ENCODE data around the gene CRYZL1. TPM values are rescaled to one million over a fixed set of nuclear protein-coding genes. Genes with fewer than 3 reads are reported as not detected.

The CRYZL1 gene
- total RNA-seq (10 to 100 TPM; 40.6 to 73.2 TPM), polyA plus RNA-seq (ENCODE audit: insufficient read depth, low read depth, low replicate concordance) (75.7 TPM)
- long read RNA-seq, donor 1, transcript CRYZL1-203 (13 exons, 1,482 nt): major isoform, 6 of 18 reads
- long read RNA-seq, donor 1, partial matches to known transcripts: 7 of 18 reads
- long read RNA-seq, donor 1, other reads (novel, unspliced or antisense): 0 of 18 reads
- long read RNA-seq, donor 2, transcript CRYZL1-203 (13 exons, 1,482 nt): major isoform, 6 of 11 reads
- long read RNA-seq, donor 2, partial matches to known transcripts: 0 of 11 reads
- long read RNA-seq, donor 2, other reads (novel, unspliced or antisense): 0 of 11 reads

- peak; percentile 50 for TF ChIP-seq POLR2A (IDR thresholded peaks at IDR 0.05)
- TF ChIP-seq, protein P1, sequence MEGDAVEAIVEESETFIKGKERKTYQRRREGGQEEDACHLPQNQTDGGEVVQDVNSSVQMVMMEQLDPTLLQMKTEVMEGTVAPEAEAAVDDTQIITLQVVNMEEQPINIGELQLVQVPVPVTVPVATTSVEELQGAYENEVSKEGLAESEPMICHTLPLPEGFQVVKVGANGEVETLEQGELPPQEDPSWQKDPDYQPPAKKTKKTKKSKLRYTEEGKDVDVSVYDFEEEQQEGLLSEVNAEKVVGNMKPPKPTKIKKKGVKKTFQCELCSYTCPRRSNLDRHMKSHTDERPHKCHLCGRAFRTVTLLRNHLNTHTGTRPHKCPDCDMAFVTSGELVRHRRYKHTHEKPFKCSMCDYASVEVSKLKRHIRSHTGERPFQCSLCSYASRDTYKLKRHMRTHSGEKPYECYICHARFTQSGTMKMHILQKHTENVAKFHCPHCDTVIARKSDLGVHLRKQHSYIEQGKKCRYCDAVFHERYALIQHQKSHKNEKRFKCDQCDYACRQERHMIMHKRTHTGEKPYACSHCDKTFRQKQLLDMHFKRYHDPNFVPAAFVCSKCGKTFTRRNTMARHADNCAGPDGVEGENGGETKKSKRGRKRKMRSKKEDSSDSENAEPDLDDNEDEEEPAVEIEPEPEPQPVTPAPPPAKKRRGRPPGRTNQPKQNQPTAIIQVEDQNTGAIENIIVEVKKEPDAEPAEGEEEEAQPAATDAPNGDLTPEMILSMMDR (IDR thresholded peaks at IDR 0.05): no peak
- Histone ChIP-seq H3K27me3 (no peaks in the 10 kb centered on the region), H3K27ac (peak within 1 kb of the TSS; percentile 87 to 92), H3K4me3 (peak within 1 kb of the TSS; percentile 85 to 90), H3K36me3 (ENCODE audit: low read depth, missing control alignments) (no peaks in the 10 kb centered on the region), H3K4me1 (peaks cover 7% of the 10 kb centered on the region), H3K9me3 (no peaks in the 10 kb centered on the region)
- 0 to 1% methylated on average over 31 to 38 of the region's 38 CpGs for WGBS, 2 donors
- intact Hi-C loops (cut with DNase I; ENCODE audit: low total_unique reads): loop anchor here (5.0 kb wide), 1 partner anchor 251 kb away; no protein-coding TSS in a partner anchor
- peak; percentile 100 for DNase-seq
Measured at GRCh38 chr21:33641352-33642026, at the start of gene CRYZL1. Gene CRYZL1 (minus strand): TSS chr21:33641741. CDS start chr21:33631551, 10,190 bp downstream.

DNA sequence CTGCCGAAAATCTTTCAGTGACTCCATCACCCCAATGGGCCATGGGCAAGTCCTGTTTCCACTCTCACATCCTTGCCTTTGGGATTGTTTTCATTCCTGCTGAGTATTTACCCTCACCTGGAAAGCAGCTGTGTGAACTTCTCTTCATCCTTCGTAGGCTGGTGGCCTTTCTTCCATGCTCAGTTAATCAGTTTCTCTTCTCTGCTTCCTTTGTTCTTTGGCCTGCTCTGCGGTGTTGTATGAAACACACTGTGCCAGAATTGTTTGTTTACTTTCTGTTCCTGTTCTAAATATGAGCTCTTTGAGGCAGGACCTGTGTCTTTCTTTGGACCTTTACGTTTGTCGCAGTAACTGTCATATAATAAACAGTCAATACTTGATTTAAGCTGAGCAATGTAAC lies 49.3 kb upstream of the CRYZL1 start:
- no peaks in the 10 kb centered on the region for H3K9me3 ChIP-seq
- intact Hi-C loops (cut with DNase I; ENCODE audit: low total_unique reads): no loop called here
- no peak overlapping the region for H3K4me3 ChIP-seq
- peaks cover 6% of the 10 kb centered on the region for H3K4me1 ChIP-seq
- WGBS, 2 donors: 79% methylated on average over 5 of the region's 5 CpGs
- no peaks in the 10 kb centered on the region for H3K36me3 ChIP-seq (ENCODE audit: low read depth, missing control alignments)
- TF ChIP-seq, protein P1 (IDR thresholded peaks at IDR 0.05): no peak
- TF ChIP-seq POLR2A (IDR thresholded peaks at IDR 0.05): no peak
- no peaks in the 10 kb centered on the region for H3K27me3 ChIP-seq
- no peak for DNase-seq
- H3K27ac ChIP-seq: no peak overlapping the region

DNA sequence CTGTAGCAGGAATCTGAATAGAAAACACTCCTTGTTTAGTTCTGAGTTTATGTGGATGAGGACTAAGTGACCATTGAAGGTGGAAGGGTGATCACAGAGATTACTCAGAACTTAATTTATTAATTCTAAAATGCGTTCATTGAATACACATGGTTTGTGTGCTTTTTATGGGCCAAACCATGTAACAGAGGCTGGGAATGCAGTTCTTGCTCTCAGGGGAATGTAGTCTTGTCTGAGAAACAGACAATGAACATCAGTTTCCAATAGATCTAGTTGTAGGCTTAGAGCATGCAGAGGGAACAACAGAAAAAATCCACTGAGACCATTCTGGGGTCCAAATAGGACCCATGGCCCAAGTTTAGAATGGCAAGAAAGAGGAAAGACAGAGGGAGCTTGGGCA lies 46.8 kb upstream of the CRYZL1 start:
- no peaks in the 10 kb centered on the region for H3K36me3 ChIP-seq (ENCODE audit: low read depth, missing control alignments)
- peaks cover 14% of the 10 kb centered on the region for H3K4me1 ChIP-seq
- intact Hi-C loops (cut with DNase I; ENCODE audit: low total_unique reads): no loop called here
- H3K27me3 ChIP-seq: no peaks in the 10 kb centered on the region
- 47 to 71% methylated on average over 1 of the region's 1 CpG for WGBS, 2 donors
- H3K27ac ChIP-seq: no peak overlapping the region
- TF ChIP-seq, protein P1 (IDR thresholded peaks at IDR 0.05): no peak
- TF ChIP-seq POLR2A (IDR thresholded peaks at IDR 0.05): no peak
- no peak overlapping the region for H3K4me3 ChIP-seq
- no peaks in the 10 kb centered on the region for H3K9me3 ChIP-seq
- no peak for DNase-seq

DNA sequence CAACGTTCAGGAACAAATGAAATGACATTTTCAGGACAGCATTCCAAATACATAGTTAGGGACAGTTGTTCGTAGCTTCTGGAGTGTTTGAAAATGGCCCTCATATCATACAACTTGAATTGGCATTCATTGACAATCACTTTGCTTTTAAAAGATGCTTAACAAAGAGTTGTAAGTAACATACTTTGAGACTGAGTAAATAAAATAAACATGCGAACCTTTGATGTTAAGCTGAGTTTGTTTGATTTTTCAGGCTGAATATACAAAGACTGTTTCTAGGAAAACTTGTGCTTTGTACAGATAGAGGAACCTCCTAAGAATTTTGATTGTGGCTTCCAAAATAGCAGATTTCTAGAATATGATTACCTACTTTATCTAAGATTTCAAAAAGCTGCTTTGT lies 46.1 kb upstream of the CRYZL1 start:
- intact Hi-C loops (cut with DNase I; ENCODE audit: low total_unique reads): no loop called here
- no peak for DNase-seq
- WGBS, 2 donors: 70 to 78% methylated on average over 3 of the region's 3 CpGs
- no peaks in the 10 kb centered on the region for H3K27me3 ChIP-seq
- H3K9me3 ChIP-seq: no peaks in the 10 kb centered on the region
- TF ChIP-seq, protein P1 (IDR thresholded peaks at IDR 0.05): no peak
- TF ChIP-seq POLR2A (IDR thresholded peaks at IDR 0.05): no peak
- H3K27ac ChIP-seq: no peak overlapping the region
- no peak overlapping the region for H3K4me3 ChIP-seq
- no peaks in the 10 kb centered on the region for H3K36me3 ChIP-seq (ENCODE audit: low read depth, missing control alignments)
- H3K4me1 ChIP-seq: peaks cover 14% of the 10 kb centered on the region

Data from testis (tissue), 5 donors.